ENCODE data around the gene STMP1. TPM values are rescaled to one million over a fixed set of nuclear protein-coding genes. Genes with fewer than 3 reads are reported as not detected.

Gene STMP1
- total RNA-seq, 1 donor from 2014 or later: 46.3 TPM

DNA sequence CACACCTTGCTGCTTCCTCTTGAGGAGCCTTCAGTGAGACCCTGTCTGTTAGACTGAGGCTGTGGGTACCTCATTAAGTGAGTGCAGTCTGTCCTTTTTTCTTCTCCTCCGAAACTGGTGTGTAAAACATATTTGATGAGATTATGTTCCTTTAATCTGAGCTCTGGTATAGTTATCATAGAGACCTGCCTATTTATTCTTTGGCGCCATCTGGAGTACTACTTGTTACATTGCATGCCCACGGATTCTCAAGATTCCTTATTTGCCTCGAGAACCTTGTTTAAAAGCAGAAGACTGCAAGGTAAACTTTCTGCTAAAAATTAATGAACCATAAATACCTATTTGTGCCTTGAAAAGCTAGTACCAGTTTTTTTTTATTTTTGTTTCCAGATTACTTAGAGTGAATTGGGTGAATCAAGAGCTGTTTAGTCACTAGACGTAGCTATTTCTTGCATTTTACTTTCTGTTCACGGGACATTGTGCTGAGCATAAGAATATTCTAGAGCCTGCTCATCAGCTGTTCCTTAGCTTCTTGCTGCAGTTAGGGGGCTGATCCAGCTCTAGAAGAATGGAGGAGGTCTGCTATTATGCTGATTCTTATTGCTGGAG is 16.9 kb upstream of the STMP1 start:
- Mint-ChIP-seq H3K27me3 (ENCODE audit: low read depth) (no peaks in the 10 kb centered on the region), H3K4me1 (peaks cover 14% of the 10 kb centered on the region), H3K36me3 (peaks cover 25% of the 10 kb centered on the region), H3K4me3 (no peak overlapping the region), H3K9me3 (no peaks in the 10 kb centered on the region), H3K27ac (no peak overlapping the region)
- TF ChIP-seq, protein P1, sequence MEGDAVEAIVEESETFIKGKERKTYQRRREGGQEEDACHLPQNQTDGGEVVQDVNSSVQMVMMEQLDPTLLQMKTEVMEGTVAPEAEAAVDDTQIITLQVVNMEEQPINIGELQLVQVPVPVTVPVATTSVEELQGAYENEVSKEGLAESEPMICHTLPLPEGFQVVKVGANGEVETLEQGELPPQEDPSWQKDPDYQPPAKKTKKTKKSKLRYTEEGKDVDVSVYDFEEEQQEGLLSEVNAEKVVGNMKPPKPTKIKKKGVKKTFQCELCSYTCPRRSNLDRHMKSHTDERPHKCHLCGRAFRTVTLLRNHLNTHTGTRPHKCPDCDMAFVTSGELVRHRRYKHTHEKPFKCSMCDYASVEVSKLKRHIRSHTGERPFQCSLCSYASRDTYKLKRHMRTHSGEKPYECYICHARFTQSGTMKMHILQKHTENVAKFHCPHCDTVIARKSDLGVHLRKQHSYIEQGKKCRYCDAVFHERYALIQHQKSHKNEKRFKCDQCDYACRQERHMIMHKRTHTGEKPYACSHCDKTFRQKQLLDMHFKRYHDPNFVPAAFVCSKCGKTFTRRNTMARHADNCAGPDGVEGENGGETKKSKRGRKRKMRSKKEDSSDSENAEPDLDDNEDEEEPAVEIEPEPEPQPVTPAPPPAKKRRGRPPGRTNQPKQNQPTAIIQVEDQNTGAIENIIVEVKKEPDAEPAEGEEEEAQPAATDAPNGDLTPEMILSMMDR (IDR thresholded peaks at IDR 0.05; ENCODE audit: unreplicated experiment): peak; percentile 43
- no peak for DNase-seq (ENCODE audit: low spot score in 2 of 2, unreplicated experiment in 2 of 2)

DNA sequence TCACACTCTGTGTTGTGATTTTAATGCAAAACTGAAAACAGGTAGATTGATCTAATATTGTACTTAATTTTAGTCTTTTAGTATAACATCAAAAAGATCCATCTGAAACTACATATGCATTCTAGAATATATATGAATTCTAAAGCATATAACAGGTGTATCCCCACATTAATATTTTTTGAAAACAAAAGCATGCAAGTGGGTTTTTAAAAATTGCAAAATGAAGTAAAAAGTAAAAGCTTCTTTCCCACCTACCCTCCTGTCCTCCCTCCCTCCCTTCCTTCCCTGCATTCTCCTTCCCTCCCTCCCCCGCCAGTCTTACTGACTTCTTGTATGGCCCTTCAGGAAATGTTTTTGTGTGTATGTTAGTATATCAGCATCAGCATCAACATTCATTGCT is 14.6 kb upstream of the STMP1 start:
- no peaks in the 10 kb centered on the region for H3K9me3 Mint-ChIP-seq

DNA sequence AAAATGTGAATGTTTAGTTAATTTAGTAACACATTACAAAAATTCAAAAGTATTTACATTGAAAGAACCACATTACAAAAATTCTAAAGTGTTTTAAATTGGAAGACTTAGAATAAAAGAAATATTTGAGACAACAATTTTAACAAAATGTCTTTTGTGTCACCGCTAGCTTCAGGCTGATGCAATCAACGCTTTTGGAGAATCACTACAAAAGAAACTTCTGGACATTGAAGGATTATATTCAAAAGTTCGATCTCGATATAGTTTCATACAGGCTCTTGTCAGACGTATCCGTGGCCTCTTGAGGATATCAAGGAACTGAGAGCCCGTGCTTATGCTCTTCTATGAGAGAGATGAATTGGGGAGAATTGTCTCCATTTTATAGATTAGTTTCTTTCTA is 14.1 kb upstream of the STMP1 start:
- TF ChIP-seq, protein P1 (IDR thresholded peaks at IDR 0.05; ENCODE audit: unreplicated experiment): no peak
- H3K4me1 Mint-ChIP-seq: peaks cover 26% of the 10 kb centered on the region
- no peak overlapping the region for H3K4me3 Mint-ChIP-seq
- no peak for DNase-seq (ENCODE audit: low spot score in 2 of 2, unreplicated experiment in 2 of 2)
- no peak overlapping the region for H3K27ac Mint-ChIP-seq
- H3K9me3 Mint-ChIP-seq: no peaks in the 10 kb centered on the region
- H3K27me3 Mint-ChIP-seq (ENCODE audit: low read depth): no peaks in the 10 kb centered on the region
- peaks cover 14% of the 10 kb centered on the region for H3K36me3 Mint-ChIP-seq

More for the DNA sequence above, 14.6 kb upstream of the STMP1 start:
- DNase-seq (ENCODE audit: low spot score in 2 of 2, unreplicated experiment in 2 of 2): no peak
- H3K4me3 Mint-ChIP-seq: no peak overlapping the region
- no peak overlapping the region for H3K27ac Mint-ChIP-seq
- H3K27me3 Mint-ChIP-seq (ENCODE audit: low read depth): no peaks in the 10 kb centered on the region
- peaks cover 14% of the 10 kb centered on the region for H3K36me3 Mint-ChIP-seq
- peaks cover 22% of the 10 kb centered on the region for H3K4me1 Mint-ChIP-seq
- TF ChIP-seq, protein P1 (IDR thresholded peaks at IDR 0.05; ENCODE audit: unreplicated experiment): no peak

DNA sequence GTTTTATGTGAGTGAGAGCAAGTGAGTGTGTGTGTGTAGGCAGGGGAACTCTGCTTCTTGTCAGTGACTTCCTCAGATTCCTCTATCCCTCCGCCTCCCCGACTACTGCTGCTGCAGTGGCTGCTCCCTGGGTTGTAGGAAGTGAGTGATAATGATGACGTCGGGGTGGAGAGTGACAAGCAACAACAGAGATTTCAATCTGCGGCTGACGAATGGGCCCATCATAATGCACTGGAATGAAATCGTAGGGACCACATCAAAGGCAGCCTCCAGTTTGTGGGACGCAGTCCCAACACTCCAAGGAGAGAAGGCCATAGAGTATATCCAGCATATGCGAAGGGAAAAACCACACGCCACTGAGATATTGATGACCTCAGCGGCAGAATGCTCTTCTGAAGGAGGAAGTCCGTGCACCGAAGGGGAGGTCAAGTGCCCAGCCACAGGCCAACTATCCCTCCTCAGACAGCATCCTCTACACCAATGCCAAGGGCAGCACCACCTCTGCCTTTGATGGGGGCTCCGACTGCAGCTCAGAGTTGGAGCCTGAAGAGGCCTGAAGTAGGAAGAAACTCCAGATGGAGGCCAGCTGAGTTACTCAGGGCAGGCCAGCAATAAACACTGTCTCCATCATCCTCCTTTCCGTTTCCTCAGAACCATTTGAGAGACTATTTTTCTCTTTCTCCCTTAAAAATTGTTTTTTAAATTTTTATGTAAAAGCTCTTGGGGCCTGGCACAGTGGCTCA is 11.3 kb upstream of the STMP1 start:
- Mint-ChIP-seq H3K9me3 (no peaks in the 10 kb centered on the region), H3K4me1 (peaks cover 16% of the 10 kb centered on the region), H3K4me3 (peak overlapping the region; percentile 9), H3K36me3 (peaks cover 6% of the 10 kb centered on the region), H3K27ac (peak overlapping the region; percentile 74), H3K27me3 (ENCODE audit: low read depth) (no peaks in the 10 kb centered on the region)
- no peak for DNase-seq (ENCODE audit: low spot score in 2 of 2, unreplicated experiment in 2 of 2)
- TF ChIP-seq, protein P1 (IDR thresholded peaks at IDR 0.05; ENCODE audit: unreplicated experiment): no peak

DNA sequence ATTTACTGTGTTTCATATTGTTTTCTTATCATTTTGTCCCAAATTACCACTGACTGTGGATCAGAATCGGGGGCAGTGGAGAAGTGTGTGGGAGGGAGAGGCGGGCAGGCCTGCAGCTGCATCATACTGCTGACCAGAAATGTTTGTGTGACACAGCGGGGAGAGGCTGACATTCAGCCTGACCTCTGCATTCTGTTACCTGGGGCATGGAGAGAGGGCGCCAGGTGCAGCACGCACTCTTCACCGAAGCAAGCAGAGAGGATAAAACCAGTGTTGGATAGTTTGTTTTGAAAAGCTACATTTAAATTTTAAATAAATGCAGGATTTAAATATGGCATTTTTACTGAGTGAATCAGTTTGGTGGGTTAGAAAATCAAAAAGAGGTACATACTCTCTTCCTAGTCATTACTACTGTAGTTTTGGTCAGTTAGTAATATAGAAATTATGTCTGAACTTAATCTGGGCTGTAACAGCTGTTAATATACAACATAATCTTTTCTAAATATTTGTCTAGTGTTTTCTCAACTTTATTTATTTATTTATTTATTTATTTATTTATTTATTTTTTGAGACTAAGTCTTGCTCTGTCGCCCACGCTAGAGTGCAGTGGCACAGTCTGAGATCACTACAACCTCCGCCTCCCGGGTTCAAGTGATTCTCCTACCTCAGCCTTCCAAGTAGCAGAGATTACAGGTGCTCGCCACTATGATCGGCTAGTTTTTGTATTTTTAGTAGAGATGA is 8.8 kb upstream of the STMP1 start:
- Mint-ChIP-seq H3K36me3 (peaks cover 1% of the 10 kb centered on the region), H3K27me3 (ENCODE audit: low read depth) (no peaks in the 10 kb centered on the region), H3K9me3 (no peaks in the 10 kb centered on the region), H3K4me1 (peaks cover 20% of the 10 kb centered on the region), H3K27ac (peak overlapping the region; percentile 9), H3K4me3 (no peak overlapping the region)
- no peak for DNase-seq (ENCODE audit: low spot score in 2 of 2, unreplicated experiment in 2 of 2)
- TF ChIP-seq, protein P1 (IDR thresholded peaks at IDR 0.05; ENCODE audit: unreplicated experiment): no peak
